ENCODE data around the gene CD300LD. TPM values are rescaled to one million over a fixed set of nuclear protein-coding genes. Genes with fewer than 3 reads are reported as not detected.

Gene CD300LD
- total RNA-seq, 1 experiment from 2014 or later: not detected

DNA sequence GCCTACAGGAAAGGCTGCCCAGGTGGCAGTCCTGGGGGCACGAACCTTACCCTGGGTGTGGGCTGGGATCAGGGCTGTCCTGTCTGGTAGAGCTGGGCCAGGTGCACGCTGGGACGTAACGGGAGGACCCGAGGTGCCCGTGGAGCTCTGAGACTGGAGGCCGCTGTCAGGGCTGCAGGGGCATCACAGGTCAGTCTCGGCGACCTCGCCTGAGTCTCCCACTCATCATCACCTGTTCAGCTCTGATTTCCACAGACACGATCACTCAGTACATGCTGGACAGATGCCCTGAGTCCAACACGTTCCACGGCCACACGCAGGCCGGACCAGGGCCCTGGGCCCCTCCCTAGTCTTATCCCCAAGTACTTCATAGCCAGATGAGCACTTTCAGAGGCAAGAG, 41.5 kb downstream of the CD300LD start:
- POLR2A ChIA-PET (ENCODE audit: low non-redundant PET): no interaction called here
- Histone ChIP-seq H3K9me3 (ENCODE audit: low read depth, low read length, poor library complexity, severe bottlenecking) (no peaks in the 10 kb centered on the region), H3K27me3 (replicated peaks; ENCODE audit: insufficient read depth, low read depth, low read length, poor library complexity) (peaks cover 7% of the 10 kb centered on the region), H3K4me1 (ENCODE audit: insufficient read depth, low read length, poor library complexity, severe bottlenecking) (no peaks in the 10 kb centered on the region), H3K36me3 (ENCODE audit: insufficient read depth, low read length, poor library complexity, severe bottlenecking) (no peaks in the 10 kb centered on the region), H3K4me3 (ENCODE audit: low read depth, low read length, poor library complexity, severe bottlenecking) (no peak overlapping the region), H3K27ac (ENCODE audit: low read depth, low read length, poor library complexity, severe bottlenecking) (no peak overlapping the region)
- intact Hi-C loops (cut with micrococcal nuclease; ENCODE audit: unreplicated experiment): no loop called here
- BruUV-seq (replicated peaks): no TSS peak
- DNase-seq (ENCODE audit: low spot score): no peak
- CTCF ChIA-PET: no interaction called here
- TF ChIP-seq, protein P1, sequence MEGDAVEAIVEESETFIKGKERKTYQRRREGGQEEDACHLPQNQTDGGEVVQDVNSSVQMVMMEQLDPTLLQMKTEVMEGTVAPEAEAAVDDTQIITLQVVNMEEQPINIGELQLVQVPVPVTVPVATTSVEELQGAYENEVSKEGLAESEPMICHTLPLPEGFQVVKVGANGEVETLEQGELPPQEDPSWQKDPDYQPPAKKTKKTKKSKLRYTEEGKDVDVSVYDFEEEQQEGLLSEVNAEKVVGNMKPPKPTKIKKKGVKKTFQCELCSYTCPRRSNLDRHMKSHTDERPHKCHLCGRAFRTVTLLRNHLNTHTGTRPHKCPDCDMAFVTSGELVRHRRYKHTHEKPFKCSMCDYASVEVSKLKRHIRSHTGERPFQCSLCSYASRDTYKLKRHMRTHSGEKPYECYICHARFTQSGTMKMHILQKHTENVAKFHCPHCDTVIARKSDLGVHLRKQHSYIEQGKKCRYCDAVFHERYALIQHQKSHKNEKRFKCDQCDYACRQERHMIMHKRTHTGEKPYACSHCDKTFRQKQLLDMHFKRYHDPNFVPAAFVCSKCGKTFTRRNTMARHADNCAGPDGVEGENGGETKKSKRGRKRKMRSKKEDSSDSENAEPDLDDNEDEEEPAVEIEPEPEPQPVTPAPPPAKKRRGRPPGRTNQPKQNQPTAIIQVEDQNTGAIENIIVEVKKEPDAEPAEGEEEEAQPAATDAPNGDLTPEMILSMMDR (conservative IDR thresholded peaks at IDR 0.05; ENCODE audit: low read depth, low read length): no peak
- no peak for TF ChIP-seq EZH2 (IDR thresholded peaks at IDR 0.05; ENCODE audit: borderline replicate concordance, low read depth, low read length, poor library complexity, severe bottlenecking)

DNA sequence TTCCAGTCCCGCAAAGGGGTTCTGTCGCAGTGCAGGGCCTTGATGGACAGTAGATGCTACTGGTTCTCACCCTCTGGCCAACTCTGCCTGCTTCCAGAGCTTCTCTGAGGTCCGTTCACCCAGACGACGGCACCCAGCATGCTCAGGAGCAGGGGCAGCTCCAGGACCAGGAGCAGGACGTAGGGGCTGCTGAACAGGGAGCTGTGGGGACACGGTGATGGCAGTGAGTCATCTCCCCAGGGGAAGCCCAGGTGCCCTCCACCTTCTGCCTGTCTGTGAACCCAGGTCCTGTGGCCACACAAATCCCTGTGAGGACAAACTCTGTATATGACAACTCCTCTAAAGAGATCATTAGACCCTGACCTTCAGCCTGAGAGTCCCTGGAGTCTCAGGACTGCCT, 42.7 kb downstream of the CD300LD start:
- Histone ChIP-seq H3K4me3 (ENCODE audit: low read depth, low read length, poor library complexity, severe bottlenecking) (no peak overlapping the region), H3K36me3 (ENCODE audit: insufficient read depth, low read length, poor library complexity, severe bottlenecking) (no peaks in the 10 kb centered on the region), H3K27me3 (replicated peaks; ENCODE audit: insufficient read depth, low read depth, low read length, poor library complexity) (peaks cover 7% of the 10 kb centered on the region), H3K4me1 (ENCODE audit: insufficient read depth, low read length, poor library complexity, severe bottlenecking) (no peaks in the 10 kb centered on the region), H3K9me3 (ENCODE audit: low read depth, low read length, poor library complexity, severe bottlenecking) (no peaks in the 10 kb centered on the region), H3K27ac (ENCODE audit: low read depth, low read length, poor library complexity, severe bottlenecking) (no peak overlapping the region)
- CTCF ChIA-PET: no interaction called here
- intact Hi-C loops (cut with micrococcal nuclease; ENCODE audit: unreplicated experiment): no loop called here
- no peak for DNase-seq (ENCODE audit: low spot score)
- no peak for TF ChIP-seq EZH2 (IDR thresholded peaks at IDR 0.05; ENCODE audit: borderline replicate concordance, low read depth, low read length, poor library complexity, severe bottlenecking)
- TF ChIP-seq, protein P1 (conservative IDR thresholded peaks at IDR 0.05; ENCODE audit: low read depth, low read length): no peak
- BruUV-seq (replicated peaks): no TSS peak
- POLR2A ChIA-PET (ENCODE audit: low non-redundant PET): no interaction called here

DNA sequence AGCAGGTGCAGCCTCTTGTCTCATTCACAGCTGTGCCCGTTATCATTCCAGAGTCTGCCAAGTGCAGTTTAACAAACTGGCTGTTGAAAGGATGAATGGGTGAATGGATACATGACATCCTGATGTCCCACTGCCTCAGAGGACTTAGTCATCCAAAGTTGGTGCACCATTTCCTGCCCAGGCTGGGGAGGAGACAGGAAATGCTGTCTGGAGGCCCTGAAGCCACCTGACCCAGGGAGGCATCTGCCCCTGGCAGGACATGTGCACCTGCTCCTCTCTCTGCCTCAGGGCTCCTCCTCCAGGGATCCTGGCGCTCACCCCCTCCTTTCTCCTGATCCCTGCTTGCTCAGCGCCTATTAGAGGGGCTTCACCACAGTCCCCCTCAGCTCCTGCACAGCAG, 44.3 kb downstream of the CD300LD start:
- CTCF ChIA-PET: no interaction called here
- no TSS peak for BruUV-seq (replicated peaks)

More for the DNA sequence above, 44.3 kb downstream of the CD300LD start:
- H3K27me3 ChIP-seq (replicated peaks; ENCODE audit: insufficient read depth, low read depth, low read length, poor library complexity): no peaks in the 10 kb centered on the region
- H3K27ac ChIP-seq (ENCODE audit: low read depth, low read length, poor library complexity, severe bottlenecking): no peak overlapping the region
- no peak overlapping the region for H3K4me3 ChIP-seq (ENCODE audit: low read depth, low read length, poor library complexity, severe bottlenecking)
- POLR2A ChIA-PET (ENCODE audit: low non-redundant PET): no interaction called here
- no peak for DNase-seq (ENCODE audit: low spot score)
- no peaks in the 10 kb centered on the region for H3K36me3 ChIP-seq (ENCODE audit: insufficient read depth, low read length, poor library complexity, severe bottlenecking)
- intact Hi-C loops (cut with micrococcal nuclease; ENCODE audit: unreplicated experiment): no loop called here
- no peak for TF ChIP-seq EZH2 (IDR thresholded peaks at IDR 0.05; ENCODE audit: borderline replicate concordance, low read depth, low read length, poor library complexity, severe bottlenecking)
- TF ChIP-seq, protein P1 (conservative IDR thresholded peaks at IDR 0.05; ENCODE audit: low read depth, low read length): no peak
- no peaks in the 10 kb centered on the region for H3K9me3 ChIP-seq (ENCODE audit: low read depth, low read length, poor library complexity, severe bottlenecking)
- H3K4me1 ChIP-seq (ENCODE audit: insufficient read depth, low read length, poor library complexity, severe bottlenecking): no peaks in the 10 kb centered on the region

Data from A673 (cell line).